A375 (cell line): ENCODE data around the gene ERLEC1. TPM values are rescaled to one million over a fixed set of nuclear protein-coding genes. Genes with fewer than 3 reads are reported as not detected.

Experiments
- small RNA-seq: library from RNA; depleted of rRNA; stranded (forward); fragments of <200 nt; gene quantifications from one replicate; pipeline ENCODE3, GENCODE V24; 2014
- total RNA-seq: library from RNA; depleted of rRNA; stranded (reverse); fragments of >200 nt; shearing (Covaris generic); gene quantifications from 2 replicates; pipeline ENCODE4 v1.2.3, GENCODE V29; 2014; rRNA removed

ERLEC1 gene
- total RNA-seq: 92.9 and 126 TPM in 2 replicates

GRCh38 chr2:53786705-53787613 is at the start of gene ERLEC1, which contains the start of gene ASB3:
Gene ERLEC1 (plus strand): TSS chr2:53787044. CDS start chr2:53787211, 167 bp downstream.
Gene ASB3 (minus strand): TSS chr2:53786953. CDS start chr2:53765572, 21,381 bp downstream.

GRCh38 chr2:53767405-53768241 is 19.2 kb upstream of the ERLEC1 start, which contains the start of gene CHAC2:
Gene CHAC2 (plus strand): TSS chr2:53767804. CDS start chr2:53767887, 83 bp downstream.

GRCh38 chr2:53859206-53860181 is 72.7 kb downstream of the ERLEC1 start, which contains the start of gene GPR75:
Gene GPR75 (minus strand): TSS chr2:53859967. CDS start chr2:53854756, 5,211 bp downstream.

Small RNA genes within 50 kb of the gene (small RNA-seq; reads per million reads assigned to genes)
- not detected for gene MIR3682

Other genes starting within 250 kb of the ERLEC1 start
- gene CHAC2, start 19.2 kb upstream of the ERLEC1 start, total RNA-seq: 11.7 and 14.1 TPM in 2 replicates
- 13.1 and 14.7 TPM in 2 replicates for gene ASB3, start 91 bp upstream of the ERLEC1 start, total RNA-seq
- 2.4 and 3.0 TPM in 2 replicates for gene GPR75, start 72.9 kb downstream of the ERLEC1 start, total RNA-seq
- 46.4 and 47.2 TPM in 2 replicates for gene PSME4, start 183.9 kb downstream of the ERLEC1 start, total RNA-seq